Measurements from ENCODE around the gene TRAP1.
"Not testable (repeated sequence)": the region's sequence is repeated elsewhere in the genome, so short reads cannot be mapped to it uniquely, and the experiment has no call there.

The TRAP1 gene

GRCh38 chr16:3612510-3613466 is 104.5 kb downstream of the TRAP1 start:
- H3K4me3 ChIP-seq (ENCODE audit: low read depth, low read length), result peak overlapping the region; percentile 90
- no peak for DNase-seq (ENCODE audit: low read depth, low spot score)
- TF ChIP-seq CTCF (IDR thresholded peaks at IDR 0.05; ENCODE audit: low read depth, low read length), result no peak
- in situ Hi-C loops (cut with HindIII; ENCODE audit: low sequenced_read_pairs), result no loop called here

- DNase-seq (ENCODE audit: low read depth, low spot score), result peak; percentile 85
- in situ Hi-C loops (cut with HindIII; ENCODE audit: low sequenced_read_pairs), result no loop called here
- TF ChIP-seq CTCF (IDR thresholded peaks at IDR 0.05; ENCODE audit: low read depth, low read length), result no peak
- peak within 1 kb of the TSS; percentile 90 for H3K4me3 ChIP-seq (ENCODE audit: low read depth, low read length)
Observed at GRCh38 chr16:3611146-3611975, 106.0 kb downstream of the TRAP1 start, which contains the start of gene SLX4. TSS of gene SLX4 (minus strand) at chr16:3611606. CDS start at chr16:3608964, 2,642 bp downstream.

GRCh38 chr16:3610698-3611145 is 106.6 kb downstream of the TRAP1 start:
- no peak for TF ChIP-seq CTCF (IDR thresholded peaks at IDR 0.05; ENCODE audit: low read depth, low read length)
- in situ Hi-C loops (cut with HindIII; ENCODE audit: low sequenced_read_pairs), result no loop called here
- H3K4me3 ChIP-seq (ENCODE audit: low read depth, low read length), result peak overlapping the region; percentile 86
- DNase-seq (ENCODE audit: low read depth, low spot score), result peak; percentile 8

- no peak for TF ChIP-seq CTCF (IDR thresholded peaks at IDR 0.05; ENCODE audit: low read depth, low read length)
- peak overlapping the region; percentile 86 for H3K4me3 ChIP-seq (ENCODE audit: low read depth, low read length)
- no peak for DNase-seq (ENCODE audit: low read depth, low spot score)
- in situ Hi-C loops (cut with HindIII; ENCODE audit: low sequenced_read_pairs), result no loop called here
Observed at GRCh38 chr16:3609895-3610697, 107.2 kb downstream of the TRAP1 start.

- H3K4me3 ChIP-seq (ENCODE audit: low read depth, low read length); DNase-seq (ENCODE audit: low read depth, low spot score); in situ Hi-C loops (cut with HindIII; ENCODE audit: low sequenced_read_pairs): not testable (repeated sequence)
Observed at GRCh38 chr16:3608976-3609375, 108.3 kb downstream of the TRAP1 start.

GRCh38 chr16:3608069-3608468 is 109.3 kb downstream of the TRAP1 start:
- in situ Hi-C loops (cut with HindIII; ENCODE audit: low sequenced_read_pairs), result no loop called here
- no peak for DNase-seq (ENCODE audit: low read depth, low spot score)
- TF ChIP-seq CTCF (IDR thresholded peaks at IDR 0.05; ENCODE audit: low read depth, low read length), result no peak
- no peak overlapping the region for H3K4me3 ChIP-seq (ENCODE audit: low read depth, low read length)
